Kidney capillary endothelial cell (primary cell): ENCODE measurements around the gene ARMC9.
A peak's percentile ranks its signal among the peaks of the same experiment; 100 is the strongest.
"Not testable (repeated sequence)": the region's sequence is repeated elsewhere in the genome, so short reads cannot be mapped to it uniquely, and the experiment has no call there.

Source experiments
- DNase-seq: peaks from one replicate; pipeline ENCODE4 v3.0.0-alpha.2; 2018; ENCODE audit warnings: low spot score

The ARMC9 gene

GRCh38 chr2:231198291-231199173, at the start of gene ARMC9:
TSS of gene ARMC9 (plus strand) at chr2:231198631. CDS start at chr2:231206239, 7,608 bp downstream.
- DNase-seq = peak; percentile 69

DNA sequence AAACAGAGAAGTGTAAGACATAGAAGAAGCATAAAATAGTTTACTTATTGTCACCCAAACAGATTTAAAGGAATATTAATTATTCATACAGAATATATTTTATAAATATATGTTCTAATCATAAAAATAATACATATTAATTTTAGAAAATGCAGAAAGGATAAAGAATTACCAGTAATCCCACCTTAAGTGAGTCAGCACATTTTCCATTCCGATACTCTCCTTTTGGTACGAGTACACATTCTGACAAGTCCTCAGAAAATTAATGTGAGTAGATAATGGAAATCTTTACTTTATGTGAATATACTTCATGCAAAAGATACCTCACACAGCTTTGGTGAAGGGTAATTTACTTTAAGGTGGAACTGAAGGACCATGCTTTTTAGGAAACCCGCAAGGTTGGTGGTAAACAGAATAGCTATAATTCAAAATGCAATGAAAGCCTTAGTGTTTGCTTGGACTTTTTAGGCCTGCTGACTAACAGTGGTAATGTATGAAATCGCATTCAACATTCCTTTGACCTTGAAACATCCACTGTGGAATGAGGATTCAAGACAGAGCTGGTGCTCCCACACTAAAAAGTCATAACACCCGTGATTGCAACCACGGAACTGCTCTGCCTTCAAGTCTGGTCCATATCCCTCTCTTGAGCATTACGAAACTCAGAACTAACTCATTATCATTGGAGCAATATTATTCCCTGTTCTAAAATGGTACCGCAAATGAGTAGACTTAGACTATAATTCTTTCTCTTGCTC, 45.5 kb upstream of the ARMC9 start:
- DNase-seq = no peak

- no peak for DNase-seq
Measured at GRCh38 chr2:231159306-231159705, 39.1 kb upstream of the ARMC9 start.

- DNase-seq = no peak
Measured at GRCh38 chr2:231160701-231161100, 37.7 kb upstream of the ARMC9 start.

DNA sequence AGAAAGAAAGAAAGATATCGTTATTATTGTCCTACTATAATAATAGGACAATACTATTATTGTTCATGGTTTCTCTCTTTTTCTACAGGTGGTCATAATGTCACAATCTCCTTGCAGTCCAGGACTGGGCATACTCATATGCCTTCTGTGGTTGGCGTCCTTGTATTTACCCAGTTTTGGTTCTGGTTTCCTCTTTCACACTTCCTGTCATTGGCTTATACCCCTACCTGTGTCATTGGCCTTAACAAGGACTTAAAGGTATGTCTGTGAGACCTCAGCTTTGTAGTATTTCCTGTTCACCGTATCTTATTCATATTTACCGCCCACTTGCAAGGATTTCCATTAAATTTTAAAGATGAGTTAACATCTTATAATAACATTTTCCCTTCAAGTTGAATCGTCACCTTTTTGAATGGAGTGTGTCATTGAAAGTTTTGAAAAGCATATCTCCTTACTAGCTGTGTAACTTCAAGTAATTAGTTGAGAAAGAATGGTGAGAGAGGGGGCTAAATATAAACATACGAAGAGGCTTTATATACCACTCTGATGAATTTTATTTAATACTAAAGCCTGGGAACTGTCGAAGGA, 37.1 kb upstream of the ARMC9 start:
- no peak for DNase-seq

DNA sequence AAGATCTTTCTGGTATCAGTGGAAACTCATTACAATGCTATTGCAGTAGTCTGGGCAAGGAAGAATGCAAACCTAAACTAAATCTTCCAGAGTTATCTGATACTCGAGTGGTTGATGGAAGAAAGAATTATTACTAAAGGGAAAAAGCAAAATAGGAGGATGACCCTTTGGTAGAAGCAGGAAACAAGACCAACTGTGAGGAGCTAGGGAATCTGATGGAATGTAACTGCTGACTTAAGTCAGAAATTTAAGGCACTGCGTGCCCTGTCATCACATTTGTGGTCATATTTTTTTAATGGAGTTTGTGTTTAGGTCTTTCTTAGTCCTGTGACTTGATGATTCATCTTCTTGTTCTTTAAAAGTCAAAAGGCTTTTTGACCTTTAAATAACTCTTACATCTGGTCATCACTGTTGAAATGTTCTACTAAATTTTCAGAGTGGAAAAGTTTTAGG, 36.5 kb upstream of the ARMC9 start:
- peak; percentile 84 for DNase-seq

GRCh38 chr2:231163011-231163410, 35.4 kb upstream of the ARMC9 start:
- DNase-seq = no peak

DNA sequence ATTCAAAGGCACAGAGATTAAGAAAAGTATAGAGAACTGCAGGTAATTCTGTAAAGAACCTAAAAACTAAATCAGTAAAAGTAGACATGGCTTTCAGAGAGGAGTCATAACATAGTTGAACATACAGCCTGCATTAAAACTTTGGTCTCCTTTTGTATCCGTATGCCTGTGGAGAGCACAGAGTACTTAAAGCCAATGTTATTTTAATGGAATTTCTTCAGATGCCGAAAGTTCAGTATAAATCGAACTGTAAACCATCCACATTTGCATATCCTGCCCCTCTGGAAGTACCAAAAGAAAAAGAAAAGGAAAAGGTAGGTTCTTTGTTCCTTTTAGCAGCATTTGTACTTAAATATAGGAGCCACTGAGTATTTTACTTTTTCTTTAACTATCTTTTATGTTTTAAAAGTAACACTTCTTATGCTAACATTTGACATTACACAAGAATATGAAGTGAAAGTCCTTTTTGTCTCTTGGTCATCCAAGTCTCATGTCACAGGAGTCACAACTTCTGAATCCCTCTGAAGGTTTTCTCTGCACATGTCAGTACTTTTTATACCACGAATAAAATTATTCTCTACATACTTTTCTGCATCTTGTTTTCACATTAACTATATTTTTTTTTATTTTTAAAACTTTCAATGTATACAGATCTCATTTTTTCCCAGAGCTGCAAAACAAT, 34.9 kb upstream of the ARMC9 start:
- DNase-seq = no peak

GRCh38 chr2:231167745-231168459, 30.5 kb upstream of the ARMC9 start:
- no peak for DNase-seq

DNA sequence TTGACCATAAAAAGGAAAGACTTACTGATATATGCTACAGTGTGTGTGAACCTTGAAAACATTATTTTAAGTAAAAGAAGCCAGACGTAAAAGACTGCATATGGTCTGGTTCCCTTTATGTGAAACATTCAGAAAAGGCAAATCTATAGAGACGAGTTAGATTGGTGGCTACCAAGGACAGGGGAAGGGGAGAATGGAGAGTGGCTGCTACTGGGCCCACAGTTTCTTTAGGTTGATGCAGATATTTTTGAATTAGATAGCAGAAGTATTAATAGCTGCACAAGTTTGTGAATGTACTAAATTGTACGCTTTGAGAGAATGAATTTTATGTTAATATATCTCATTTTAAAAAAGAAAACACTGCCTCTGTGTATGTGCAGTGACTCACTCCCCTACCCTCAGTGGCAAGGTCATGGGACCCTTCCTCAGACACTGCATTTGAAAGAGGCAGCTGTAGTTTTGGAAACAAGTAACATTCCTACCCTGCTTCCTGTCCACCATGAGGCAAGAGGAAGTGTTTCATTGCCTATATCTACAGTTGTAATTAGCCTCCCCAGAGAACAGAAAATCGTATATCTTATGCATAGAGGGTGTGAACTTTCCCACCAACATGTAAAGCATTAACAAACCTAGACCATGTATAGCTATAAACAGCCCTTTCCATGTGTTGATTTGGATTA, 29.8 kb upstream of the ARMC9 start:
- peak; percentile 37 for DNase-seq

DNA sequence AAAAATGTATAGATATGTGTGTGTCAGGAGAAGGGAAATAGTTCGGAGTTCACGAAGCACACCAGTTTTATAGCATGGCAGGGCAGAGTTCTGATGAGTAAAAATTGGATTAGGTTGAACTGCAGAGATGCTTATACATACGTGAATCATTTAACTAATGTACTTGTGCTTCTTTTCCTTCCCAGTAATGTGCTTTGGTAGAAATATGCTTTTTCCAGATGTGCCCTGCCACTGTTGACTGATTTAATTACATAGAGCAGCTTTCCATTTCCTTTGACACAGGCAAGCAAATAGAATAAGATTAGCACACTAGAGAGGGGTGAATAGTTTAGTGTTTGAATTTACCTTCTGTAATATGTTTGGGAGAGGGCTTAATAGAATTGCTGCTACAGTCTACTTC, 28.9 kb upstream of the ARMC9 start:
- DNase-seq = no peak

GRCh38 chr2:231170055-231170454, 28.4 kb upstream of the ARMC9 start:
- DNase-seq = no peak

DNA sequence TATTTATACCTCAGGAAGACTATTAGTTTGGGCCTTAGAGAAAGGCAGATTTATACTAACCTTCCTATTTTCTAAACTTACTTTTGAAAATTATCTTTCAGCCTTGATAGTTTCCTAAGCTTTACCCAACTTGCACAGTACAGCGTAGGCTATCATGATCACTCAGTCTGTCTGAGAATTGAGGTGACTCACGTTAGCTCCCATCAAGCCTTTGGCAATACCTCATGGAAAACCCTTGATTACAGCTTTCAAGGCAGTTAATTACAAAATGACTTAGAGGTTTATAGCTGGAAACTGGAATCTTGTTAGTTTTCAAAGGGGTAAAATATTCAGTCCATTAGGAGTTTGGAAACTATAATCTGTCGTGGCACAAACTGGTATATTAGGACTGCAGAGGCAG, 26.4 kb upstream of the ARMC9 start:
- no peak for DNase-seq

DNA sequence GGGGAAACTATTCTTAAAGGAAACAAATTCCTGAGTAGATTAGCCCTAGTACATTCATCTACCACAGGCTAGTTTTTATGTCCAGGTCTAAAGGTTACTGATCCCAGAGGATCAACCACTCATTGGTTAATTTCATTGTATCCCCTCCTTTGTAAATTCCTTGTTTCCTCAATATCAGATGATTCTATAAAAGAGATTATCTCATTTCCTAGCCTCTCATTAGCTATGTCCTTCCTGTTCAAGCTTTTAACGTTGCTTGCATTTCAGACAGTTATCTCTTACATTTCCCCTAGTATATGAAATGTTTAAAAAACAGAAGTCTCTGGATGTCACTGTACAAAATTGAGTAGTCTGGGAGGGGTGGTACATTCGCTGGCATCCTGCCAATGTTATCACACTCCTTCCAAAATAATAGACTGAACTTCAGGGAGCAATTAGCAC, 24.2 kb upstream of the ARMC9 start:
- no peak for DNase-seq

GRCh38 chr2:231176066-231176465, 22.4 kb upstream of the ARMC9 start:
- no peak for DNase-seq

DNA sequence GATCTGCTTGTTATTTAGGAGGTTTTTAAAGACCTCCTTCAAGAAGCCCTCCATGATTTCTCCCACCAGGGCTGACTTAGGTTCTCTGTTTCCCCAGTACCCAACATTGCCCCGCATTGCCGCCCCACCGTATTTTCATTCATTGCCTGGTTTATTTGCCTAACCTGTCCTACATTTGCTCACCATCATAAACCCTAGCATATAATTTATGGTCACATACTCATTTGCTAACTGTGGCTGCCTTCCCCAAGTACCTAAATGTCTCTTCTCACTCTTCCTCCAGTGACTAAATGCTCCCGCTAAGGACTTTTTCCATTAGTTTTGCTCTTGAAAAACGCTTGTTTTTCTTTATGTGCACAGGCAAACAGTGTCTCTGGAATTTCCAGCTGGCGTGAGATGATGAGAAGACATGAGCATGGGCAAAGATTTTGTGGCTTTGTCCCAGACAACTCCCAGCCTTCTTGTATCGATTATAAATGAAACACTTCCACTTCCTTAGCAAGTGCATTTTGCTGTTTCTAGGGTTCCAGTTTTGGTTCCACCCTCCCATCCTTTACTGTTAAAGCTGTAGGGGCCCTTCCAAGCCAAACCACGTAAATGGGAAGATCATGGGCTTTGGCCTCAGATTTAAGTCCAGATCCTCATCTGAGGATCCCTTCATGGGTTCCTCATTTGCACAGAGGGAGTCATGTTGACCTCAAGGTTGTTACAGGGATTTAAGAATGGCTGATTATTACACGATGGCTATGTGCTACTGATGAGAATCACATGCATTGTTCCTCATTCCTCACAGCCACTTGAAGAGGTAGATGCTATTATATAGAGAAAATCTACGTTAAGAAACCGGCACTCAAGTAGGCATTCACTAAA, 21.0 kb upstream of the ARMC9 start:
- DNase-seq = no peak

DNA sequence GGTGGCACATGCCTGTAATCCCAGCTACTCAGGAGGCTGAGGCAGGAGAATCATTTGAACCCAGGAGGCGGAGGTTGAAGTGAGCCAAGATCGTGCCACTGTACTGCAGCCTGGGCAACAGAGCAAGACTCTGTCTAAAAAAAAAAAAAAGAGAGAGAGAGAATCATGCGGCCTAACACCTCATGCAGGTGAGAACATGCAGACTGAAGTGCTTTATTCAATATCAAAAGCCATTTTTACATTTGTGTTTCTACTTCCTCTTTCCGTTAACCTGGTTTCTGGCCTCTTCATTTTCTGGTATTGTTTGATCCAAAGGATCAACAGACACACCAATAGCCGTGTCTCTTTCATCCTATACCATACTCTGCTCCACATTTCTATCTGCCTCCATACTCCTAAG, 19.6 kb upstream of the ARMC9 start:
- not testable (repeated sequence) for DNase-seq

DNA sequence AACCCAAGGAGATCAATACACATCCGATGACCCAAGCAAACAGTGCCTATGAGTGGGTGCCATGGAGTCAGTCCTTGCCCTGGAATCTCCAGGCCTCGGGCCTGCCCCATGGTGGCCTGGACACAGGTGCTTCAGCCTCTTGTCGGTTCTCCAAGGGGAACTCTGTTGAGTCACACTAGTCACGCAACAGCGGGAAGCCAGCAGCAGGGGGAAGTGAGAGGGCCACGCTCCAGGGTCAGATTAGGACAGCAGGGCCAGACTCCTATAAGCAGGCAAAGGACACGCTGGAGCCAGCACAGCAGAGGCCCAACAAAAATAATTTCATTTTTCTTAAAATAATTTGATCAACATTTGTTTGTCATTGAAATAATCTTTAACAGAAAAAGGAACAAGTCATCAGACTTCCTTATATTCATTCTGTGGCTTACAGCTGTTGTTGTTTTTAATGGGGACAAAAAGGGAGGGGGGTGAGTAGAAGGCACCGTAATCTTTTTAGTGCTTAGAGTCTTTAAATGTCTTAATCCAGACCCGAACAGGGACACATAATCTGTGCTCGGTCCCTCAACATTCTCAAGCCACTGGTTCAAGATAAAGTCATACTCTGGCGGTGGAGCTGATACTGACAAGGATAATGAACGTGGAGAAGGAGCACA, 16.4 kb upstream of the ARMC9 start:
- DNase-seq = peak; percentile 63

DNA sequence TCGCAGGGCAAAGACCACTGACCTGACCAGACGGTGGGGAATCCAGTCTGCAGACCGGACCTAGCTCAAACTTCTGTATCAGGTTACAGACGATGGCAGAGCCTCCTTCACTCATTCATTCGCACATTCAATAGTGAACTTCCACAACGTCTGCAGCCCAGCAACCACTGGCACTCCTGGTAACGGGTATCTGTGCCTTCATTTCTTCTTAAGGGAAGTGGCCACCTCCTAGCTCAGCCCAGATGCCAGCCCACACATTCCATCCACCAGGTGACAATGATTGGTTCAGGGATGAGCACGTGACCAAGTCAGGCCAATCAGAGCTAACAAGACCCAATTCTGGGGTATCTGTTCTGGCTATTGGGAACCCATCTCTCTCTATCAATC, 15.9 kb upstream of the ARMC9 start:
- no peak for DNase-seq
